Measurements from ENCODE around the gene ZNF684.

Gene ZNF684

DNA sequence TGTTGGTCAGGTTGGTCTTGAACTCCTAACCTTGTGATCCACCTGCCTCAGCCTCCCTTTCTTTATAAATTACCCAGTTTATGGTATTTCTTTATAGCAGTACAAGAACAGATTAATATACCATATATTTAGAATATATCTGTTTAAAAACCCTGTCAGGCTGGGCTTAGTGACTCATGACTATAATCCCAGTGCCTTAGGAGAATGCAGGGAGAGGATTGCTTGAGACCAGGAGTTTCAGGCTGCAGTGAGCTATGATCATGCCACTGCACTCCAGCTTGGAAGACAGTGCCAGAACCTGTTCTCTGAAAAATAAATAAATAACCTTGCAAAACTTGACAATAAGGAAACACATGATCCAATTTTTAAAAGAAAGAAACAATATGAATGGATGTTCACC, 43.9 kb downstream of the ZNF684 start:
- no peak for DNase-seq

DNA sequence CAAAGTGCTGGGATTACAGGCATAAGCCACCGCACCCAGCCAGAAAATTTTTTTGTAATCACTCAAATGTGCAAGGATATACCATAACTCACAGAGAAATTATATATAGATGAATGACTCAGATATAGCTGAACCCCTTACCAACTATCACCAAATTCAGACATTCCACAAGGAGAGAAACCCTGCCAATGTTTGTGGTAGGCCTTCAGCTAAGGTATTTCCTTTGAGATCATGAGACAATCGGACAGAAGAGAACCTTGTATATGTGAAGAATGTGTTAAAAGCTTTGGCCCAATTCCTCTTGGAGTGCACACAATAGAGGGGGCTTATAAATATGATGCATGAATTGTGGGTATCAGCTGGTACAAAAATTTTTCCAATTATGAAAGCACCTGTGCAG, 50.7 kb downstream of the ZNF684 start:
- no peak for DNase-seq

DNA sequence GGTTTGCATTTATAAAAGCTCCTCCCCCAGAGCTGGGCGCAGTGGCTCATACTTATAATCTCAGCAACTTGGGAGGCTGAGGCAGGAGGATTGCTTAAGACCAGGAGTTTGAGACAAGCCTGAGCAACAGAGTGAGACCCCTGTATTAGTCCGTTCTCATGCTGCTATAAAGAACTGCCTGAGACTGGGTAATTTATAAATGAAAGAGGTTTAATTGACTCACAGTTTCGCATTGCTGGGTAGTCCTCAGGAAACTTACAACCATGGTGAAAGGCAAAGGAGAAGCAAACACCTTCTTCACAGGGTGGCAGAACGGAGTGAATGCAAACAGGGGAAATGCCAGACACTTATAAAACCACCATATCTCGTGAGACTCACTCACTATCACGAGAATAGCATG, 52.5 kb downstream of the ZNF684 start:
- peak in 1 of 2 experiments; percentile 25 for DNase-seq

DNA sequence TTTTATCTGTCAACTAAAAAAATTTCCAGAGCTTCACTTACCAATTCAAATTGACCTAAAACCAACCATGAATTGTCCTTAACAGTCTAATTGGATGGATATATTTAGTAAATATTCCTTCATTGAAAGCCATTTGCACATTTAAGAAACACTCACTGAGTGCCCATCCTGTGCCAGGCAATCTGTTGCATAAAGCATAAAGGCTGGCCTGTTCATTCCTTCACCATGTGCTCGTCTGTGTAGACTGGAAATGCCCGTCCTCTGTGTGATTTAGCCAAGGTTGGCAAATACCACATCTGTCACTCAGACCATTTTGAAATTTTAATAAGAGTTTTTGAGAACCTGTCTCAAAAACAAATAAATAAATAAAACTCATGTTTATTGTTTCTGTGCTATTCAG, 57.1 kb downstream of the ZNF684 start:
- DNase-seq = no peak

DNA sequence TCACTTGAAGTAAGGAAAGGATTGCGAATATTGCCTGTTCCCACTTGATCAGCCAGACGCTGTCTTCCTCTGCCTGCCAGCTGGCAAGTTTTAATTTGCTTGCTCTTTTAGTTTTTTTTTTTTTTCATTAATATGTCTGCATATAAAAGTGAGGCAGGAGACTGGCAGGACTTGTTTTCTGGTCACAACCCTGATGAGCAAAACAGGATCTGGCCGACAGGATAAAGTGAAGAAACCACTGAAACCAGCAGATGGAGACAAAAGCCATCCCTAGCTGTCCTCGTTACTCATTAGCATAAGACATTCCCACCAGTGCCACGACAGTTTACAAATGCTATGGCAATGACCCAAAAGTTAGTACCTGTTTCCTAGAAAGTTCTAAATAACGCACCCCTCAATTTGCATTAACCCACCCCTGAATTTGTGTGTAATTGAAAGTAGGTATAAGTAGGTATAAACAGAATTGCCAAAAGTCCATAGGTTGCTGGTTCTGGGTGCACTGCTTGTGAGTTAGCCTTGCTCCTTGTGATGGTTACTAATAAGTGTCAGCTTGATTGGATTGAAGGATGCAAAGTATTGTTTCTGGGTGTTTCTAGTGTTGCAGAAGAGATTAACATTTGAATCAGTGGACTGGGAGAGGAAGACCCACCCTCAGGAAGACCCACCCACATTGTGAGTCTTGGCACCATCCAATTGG, 60.8 kb downstream of the ZNF684 start:
- no peak for DNase-seq

DNA sequence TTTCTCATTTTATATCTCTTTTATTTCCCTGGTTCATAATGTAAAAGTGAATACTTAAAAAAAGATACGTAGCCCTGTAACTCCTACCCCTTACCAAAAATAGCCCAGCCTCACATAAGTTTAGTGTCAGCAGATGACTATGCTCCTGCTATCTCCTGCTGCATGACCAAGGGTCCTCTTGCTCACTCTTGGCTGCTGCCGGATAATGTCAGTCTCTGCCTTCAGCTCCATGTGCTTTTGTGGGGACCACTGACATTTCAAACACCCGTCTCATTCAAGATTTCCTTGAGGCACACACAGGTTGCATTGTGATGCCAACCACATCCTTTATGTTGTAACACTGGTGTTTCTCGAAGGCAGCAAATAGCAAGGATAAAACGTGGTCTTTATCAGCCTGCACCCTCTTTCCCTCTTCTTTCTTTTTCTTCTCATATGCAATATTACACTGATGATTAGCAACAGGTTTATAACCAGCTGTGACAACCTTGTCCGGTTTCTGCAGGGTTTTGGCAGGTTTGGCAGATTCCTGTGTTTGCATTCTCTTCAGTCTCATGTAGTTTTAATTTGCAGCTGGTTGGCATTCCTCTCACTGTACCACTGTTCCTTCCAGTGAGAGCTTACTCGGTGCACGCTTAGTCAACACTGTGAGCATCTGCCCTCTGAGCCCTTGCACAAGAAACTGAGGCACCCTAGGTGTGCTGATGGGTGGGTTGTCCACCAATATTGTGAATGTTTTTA, 62.2 kb downstream of the ZNF684 start:
- no peak for DNase-seq

DNA sequence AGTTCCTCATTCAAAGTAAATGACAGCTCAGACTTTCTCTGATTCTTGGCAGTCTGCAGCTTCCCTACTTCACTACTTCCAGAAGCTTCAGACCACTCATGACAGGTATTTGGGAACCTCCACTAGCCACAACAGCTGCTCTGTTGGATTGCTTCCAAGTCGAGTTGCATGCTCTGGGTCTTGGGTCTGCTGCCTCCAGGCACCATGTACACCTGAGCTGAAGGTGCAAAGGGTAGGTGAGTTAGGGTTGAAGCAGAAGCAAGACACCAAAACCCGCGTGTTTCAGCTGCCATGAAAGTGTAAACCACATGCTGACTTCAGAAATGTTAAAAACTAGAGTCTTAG, 62.7 kb downstream of the ZNF684 start:
- DNase-seq = no peak

DNA sequence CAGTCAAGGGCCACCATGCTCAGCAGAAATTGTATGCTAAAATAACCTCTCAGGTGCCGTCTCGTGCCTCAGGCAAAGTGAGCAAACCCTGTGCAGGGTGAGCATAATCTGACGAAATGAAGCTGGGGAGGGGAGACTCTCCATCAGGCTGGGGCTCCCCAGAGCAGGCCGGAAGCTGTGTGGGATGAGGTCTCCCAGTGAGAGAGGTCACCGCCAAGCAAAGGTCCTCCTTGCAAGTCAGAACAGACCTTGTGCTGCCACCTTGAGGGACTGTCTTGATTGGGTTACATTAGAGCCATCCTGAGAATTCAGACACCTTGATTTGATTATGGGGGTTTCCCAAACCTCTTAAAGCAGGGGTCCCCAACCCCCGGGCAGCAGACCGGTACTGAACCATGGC, 64.2 kb downstream of the ZNF684 start:
- DNase-seq = no peak

All from activated T-cell treated with anti-CD3 and anti-CD28 coated beads, Interleukin-2, amount 50 U/mL, for 48 hours (primary cell).